NCI-H146 treated with DMSO at 0.1 percent for 48 hours (cell line): Measurements from ENCODE around the gene EHHADH.

ENCODE experiments used
- DNase-seq: peaks from one replicate; lab custom pipeline; 2025; ENCODE audit not compliant: unreplicated experiment; lab: John Stamatoyannopoulos, UW

The EHHADH gene

DNA sequence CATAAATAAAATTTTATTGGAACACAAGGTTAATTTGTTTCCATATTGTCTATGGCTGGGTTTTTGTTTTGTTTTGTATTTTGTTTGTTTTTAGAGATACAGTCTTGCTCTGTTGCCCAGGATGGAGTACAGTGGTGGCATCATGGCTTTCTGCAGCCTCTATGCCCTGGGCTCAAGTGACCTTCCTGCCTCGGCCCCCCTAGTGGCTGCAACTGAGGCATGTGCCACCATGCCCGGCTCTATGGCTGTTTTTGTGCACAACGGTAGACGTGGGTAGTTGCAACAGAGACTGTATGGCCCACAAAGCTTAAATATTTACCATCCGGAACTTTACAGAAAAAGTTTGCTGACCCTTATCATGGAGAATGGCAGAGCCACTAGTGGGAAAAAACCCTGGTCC, 54.2 kb downstream of the EHHADH start:
- no peak for DNase-seq

DNA sequence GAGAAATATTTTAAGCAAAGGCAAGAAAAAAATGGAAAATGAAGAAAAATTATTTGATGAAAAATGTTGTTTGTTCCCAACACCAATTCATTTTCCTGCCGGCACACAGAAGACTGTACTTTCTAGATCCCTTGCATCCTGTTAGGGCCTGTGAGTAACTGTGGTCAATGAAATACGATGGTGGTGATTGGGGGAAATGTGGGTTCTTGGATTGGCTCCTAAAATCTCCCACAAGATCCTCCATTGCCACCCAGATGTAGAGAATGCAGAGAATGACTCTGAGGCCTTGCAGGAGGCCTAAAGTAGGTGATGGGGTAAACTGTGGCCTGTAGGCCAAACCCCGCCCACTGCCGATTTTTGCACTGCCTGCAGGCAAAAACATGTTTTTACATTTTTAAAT, 54.6 kb downstream of the EHHADH start:
- no peak for DNase-seq

DNA sequence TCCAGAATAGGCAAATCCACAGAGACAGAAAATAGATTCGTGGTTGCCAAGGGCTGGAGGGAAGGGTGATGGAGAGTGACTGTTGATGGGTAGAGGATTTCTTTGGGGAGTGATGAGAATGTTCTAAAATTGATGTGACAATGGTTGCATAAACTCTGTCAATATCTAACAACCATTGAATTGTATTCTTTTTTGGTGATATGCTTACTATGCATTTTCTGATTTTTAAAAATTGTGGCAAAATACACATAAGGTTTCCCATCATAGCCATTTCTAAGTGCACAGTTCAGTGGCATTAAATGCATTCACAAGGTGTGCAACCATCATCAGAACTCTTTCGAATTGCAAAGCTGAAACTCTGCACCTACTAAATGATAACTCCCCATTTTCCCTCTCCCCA, 56.8 kb downstream of the EHHADH start:
- DNase-seq = no peak

DNA sequence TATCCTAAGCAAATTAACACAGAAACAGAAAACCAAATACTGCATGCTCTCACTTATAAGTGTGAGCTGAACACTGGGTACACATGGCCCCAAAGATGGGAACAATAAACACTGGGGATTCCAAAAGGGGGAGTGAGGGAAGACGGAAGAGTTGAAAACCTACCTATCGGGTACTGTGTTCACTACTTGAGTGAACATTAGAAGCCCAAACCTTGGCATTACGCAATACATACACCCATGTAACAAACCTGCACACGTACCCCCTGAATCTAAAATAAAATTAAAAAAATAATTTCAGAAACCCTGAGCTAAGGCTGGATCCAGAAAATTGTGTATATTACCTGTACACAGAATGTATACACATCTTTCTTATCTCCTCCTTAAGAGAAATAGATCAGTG, 58.2 kb downstream of the EHHADH start:
- DNase-seq = no peak

DNA sequence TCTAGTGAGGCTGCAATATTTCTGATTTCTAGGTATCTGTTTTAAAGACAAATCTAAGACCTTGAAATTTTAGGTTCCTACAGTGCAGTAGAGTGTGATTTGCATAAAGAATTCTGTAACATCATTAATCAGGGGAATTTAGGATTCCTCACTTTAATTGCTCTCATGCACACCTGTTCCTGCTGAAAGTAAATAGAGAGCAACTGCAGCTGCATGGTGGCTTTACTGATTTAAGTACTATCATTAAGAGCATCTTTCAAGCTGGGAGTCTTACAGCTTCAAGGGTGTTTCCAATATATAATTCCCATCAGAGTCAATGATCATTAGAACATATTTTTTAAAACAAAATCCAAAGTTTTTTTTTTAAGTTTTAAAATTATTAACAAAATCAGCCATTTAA, 65.0 kb downstream of the EHHADH start:
- DNase-seq = no peak

DNA sequence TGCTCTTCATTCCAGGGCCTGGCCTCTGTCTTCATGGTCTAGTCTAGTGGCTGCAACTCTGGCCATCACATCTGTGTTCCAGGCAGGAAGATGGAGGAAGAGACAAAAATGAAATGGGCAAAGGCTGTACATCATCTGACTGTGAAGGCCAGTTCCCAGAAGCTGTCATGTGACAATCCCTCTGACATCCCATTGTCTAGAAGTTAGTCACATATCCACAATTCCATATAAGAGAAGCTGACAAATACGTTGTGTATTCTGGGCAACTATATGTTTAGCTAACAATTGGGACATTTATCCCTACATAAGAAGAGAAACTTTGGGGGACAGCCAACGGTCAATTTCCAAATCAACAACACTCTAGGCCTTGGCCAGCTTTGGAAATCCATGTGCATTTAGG, 66.5 kb downstream of the EHHADH start:
- DNase-seq = no peak

DNA sequence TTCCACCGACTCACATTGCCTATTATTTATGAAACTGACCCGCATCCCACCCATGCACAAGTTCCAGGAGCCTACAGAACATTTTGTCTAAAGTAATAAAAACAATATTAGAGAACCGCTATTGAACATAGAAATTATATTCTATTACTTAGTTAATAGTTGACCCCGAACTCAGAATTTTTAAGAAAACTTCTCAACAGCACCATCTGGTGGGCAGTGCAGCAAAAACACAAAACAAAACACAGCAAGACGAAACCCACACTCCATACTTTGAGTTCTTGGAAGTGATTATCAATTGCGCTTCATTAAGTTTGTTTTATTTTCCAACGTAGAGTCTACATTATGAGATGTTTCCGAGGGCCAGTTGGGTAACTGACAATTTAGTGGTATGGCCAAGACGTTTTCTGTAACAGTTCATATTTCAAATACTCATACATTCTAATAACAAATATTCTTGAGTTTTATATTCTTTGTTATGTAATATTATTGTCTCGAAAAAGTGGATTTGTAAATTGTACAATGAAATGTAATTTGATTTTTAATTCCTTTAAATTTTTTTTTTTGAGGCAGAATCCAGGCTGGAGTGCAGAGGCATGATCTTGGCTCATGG, 77.0 kb downstream of the EHHADH start:
- DNase-seq = no peak

DNA sequence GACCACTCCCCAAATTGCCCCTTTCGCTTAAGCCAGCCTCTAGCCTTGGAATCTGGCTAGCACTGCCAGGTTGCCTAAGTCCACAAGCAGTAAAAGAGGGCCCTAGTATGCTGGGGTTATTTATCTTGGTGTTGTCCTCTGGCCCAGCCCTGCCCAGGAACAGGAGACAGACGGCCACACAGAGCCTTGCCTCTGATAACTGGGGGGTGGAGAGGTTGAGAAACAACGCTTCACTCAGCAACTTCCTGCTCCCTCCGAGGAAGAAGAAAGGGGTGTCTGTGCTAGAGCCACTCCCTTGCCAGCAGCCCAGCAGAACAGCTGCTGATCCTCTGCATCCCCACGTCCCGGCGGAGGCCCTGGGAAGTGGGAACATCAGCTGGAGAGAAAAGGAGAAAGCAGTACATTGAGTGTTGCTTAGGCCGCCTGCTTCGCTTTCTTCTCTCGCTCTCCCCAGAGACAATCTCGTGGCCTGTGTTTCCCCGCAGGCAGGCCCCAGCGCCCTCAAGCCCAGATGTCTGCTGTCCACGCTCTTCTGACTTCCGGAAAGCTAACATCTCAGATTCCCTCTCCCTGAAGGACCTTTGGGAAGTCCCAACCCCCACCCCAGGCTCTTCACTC, 78.4 kb downstream of the EHHADH start:
- no peak for DNase-seq

DNA sequence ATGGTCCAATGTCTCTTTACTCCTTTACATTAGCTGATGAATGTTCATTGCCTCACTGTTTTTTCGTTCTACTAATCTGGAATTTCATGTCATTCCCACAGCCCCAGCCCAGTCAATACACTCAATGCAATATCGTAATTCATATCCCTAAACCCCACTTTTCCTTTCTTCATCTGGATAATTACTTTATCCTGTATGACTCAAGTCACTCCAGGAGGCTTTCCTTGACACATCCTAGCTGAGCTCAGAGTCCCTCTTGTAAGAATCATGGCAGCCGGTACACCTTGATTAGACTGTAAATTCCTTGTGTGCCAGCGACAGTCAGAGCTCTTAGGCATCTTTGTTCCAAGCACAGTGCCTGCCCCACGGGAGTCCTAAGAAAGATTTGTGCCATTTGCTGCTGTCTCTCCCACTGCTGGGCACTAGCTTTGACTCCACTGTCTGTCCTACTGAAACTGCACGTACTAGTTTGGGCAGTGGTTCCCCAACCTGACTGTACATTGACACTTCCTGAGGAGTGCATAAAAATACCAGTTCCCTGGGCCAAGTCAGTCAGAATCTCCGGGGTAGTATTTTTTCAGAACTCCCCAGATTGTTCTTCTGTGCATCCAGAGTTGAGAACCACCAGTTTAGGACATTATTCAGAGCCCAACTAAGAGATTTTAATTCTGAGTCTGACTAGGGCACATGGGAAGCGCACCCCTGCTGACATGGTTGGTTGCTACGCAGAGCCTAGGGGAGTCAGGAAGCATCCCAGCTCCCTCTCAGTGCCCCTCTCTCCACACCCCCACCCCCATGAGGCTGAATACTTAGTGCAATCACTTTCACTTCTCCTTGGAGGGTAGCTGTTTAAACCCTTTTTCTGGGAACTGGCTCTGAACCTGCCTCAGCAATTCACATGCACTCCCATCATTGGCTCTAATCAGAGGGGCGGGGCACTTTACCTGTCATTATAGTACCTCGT, 81.5 kb downstream of the EHHADH start:
- DNase-seq = no peak

DNA sequence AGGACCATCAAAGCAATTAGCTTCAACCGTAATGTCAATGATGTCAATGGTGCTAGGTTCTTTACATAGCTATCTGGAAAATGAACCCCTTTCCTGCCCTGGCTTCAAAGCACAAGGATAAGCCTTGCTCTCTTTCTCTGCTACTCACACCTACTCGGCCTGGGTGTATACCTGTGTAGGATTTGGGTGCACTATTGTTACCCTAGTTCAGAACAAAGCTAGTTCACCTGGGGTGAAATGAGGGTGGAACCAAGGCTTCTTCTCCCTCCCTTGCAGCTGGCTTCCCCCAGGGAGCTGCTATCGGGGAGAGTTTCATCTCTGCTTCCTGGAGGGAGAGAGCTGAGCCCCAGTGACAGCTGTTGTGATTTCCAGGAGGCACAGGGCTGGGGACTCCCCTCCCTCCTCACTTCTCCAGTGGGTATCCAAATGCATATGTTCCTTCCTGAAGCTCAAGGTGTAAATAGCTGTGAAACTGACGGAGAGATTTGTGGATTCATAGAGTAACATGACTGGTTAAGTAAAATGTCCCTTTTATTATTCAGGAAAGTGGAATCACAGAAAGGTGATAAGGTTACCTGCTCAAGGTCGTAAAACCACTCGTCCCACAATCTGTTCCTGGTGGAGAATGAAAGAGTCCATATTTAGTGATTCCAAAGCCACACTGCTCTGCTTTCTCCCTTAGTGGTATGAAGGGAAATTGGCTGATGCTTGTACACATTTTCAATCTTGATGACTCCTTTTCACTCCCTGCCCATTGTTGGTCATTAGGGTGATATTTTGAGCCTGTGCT, 89.2 kb downstream of the EHHADH start:
- no peak for DNase-seq

DNA sequence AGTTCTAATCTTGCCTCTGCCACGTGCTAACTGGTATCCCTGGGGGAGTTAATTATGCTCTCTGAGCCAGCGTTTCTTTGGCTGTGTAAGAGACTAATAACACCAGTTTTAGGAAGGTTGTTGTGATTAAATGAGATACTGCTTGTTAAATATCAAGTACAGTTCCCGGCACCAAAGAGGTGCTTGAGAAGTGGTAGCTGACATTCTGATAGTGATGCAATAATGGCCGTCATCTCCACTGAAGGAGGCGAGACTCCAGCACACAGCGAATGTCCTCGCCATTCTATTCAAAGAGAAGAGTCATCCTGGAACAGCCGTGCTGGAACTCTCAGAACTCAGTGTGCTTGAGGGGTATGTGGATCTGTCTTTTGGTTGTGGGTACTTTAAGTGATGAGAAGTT, 91.2 kb downstream of the EHHADH start:
- no peak for DNase-seq

DNA sequence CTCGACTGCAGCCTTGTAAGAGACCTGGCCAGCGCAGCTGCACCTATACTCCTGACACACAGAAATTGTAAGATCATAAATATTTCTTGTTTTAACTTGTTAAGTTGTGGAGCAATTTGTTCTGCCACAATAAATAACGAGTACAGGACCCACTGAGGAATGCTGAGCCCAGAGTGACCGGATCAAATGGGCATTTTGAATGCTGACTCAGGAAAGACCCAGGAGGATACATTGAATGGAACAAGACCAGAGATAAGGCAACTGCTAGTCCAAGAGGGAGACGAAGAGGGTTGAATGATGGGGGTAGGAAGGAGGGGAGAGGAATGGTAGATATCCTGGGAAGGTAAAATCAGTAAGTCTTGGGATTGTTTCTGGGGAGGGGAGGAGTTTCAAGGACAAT, 92.1 kb downstream of the EHHADH start:
- no peak for DNase-seq

DNA sequence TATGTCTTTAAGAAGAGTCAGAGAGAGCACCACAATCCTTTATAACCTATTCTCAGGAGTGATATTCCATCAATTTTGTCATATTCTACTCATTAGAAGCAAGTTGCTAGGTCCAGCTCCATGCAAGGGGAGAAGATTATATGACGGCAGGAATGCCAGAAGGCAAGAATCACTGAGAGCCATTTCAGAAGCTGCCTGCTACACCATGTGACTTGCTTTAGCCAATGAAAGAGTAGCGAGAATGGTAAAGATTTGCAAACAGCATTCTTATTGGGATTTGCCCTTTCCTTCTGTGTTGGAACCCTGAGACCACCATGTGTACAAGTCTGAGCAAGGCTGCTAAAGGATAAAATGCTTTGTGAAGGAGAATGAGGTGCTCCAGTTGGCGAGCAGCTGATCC, 96.5 kb downstream of the EHHADH start:
- no peak for DNase-seq

DNA sequence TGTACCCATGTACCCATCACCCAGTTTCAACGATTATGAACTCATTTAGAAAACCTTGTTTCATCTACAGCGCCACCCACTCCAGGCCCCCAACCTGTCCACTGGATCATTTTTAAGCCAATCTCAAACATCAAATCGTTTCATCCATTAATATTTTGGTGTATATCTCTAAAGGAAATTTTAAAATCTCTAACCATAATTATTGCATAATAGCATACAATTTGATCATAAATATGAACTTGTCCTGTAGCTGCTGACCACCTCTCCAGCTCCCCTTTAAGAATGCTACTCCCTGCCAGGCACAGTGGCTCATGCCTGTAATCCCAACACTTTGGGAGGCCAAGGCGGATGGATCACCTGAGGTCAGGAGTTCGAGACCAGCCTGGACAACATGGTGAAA, 98.2 kb downstream of the EHHADH start:
- no peak for DNase-seq

DNA sequence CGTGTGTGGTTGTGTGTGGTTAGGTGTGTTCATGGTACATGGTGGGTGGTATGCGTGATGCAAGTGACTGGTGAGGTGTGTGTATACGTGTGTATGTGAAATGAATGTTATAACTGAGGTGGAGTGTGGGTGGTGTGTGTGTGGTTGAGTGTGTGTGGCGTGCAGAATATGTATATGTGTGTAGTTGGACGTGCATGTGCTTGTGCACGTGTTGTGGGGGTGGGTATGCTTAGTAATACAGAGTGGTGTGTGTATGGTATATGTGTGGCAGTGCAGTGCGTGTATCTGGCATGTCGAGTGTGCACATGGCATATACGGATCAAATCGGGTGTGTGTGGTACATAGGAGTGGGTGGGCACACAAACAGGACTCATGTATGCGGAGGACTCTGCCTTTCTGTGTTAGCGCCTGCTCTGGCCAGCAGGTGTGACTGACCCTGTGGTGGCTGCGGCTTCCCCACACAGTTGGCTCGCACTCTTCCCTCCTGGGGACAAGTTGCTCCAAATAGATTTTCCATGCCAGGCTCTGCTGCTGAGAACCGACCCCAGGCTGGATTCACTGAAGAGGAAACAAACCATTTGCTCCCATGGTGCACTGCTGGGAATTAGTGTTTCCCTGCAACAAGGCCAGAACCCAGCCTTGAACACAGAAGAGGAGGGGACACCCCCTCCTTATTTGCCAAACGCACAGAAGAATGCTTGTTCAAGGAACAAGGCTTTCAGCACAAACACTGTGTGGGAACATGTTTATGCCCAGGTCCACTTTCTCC, 99.8 kb downstream of the EHHADH start:
- no peak for DNase-seq

DNA sequence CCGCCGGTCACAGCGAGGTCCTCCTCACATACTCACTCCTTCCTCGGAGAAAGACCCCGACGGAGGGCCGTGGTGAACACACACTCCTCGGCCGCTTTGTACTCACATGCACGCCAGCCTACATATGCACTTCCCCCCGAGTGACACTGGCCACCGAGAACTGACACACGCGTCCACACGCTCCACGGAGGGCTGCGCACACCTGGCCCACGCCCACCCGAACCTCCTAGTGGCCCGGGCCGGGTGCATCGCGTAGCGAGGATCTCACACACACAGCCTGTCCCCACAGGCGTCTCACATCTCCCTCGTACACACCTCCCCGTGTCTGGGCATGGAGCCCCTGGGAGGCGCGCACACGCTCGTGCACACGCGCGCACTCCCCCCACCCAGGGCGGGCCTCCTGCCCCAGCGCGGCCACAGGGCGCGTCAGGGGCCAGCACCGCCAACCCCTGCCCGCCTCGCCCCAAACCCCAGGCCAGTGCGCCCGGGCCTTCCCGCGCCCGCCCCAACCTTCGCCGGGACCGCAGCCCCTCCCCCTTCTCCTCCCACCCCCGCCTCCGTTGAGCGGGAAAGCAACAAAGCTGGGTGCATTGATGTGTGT, 100.6 kb downstream of the EHHADH start:
- DNase-seq = no peak

DNA sequence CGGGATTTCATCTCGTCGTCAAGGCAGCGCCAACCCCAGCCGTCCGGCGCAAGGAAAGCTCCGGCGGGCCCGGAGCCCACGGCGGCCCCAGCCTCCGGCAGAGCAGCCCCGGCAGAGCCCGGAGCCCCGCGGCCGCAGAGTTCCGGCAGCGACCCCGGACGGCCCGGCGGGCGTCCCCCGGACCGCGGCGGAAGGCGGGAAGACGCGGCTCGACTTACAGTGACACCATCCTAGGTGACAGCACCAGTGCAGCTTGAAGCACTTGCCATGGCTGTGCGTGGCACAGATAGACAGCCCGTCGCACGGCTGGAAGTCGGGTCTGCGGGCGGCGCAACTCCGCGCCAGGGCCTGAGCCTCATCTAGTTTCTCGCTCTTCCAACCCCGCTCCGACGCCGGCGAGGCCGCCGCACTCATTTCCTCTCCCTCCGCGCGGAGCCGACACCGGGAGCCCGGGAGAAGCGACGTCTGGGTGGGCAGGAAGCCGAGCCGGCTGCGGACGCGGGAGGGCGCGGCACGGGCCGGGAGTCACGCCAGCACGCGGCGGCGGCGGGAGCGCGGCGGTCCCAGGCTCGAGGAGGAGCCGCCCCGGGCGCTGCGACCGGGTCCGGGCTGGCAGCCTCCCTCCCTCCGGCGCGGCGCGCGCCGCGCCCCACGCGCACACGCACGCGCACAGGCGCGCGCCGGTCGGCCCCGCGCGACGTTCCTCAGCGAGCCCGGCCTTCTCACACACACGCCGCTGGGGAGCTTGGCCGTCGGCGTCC, 101.3 kb downstream of the EHHADH start, which contains the start of gene C3orf70:
C3orf70 (minus strand) TSS at position 651 of the 761 bp plus-strand sequence; CDS start at position 414, 237 bp downstream.
- DNase-seq = peak; percentile 31

DNA sequence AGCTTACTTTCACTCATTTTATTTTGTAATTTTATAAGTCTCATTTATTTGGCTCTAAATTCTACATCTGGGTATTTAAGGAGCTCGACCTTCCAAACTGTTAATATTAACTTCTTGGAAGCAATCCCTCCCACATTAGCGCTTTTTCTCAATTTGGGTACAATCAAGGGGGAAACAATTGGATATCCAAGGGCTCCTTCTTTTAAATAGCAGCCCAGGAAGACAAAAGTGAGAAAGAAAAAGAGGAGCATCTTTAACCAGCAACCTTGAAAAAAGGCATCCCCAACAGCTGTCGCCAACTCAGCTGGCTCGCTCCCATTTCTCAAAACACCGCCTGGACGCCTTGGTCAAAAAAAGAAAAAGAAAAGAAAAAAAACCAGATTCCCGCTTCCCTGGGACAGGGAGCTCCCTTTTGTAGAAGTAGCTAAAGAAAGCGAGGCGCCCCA, 101.9 kb downstream of the EHHADH start:
- DNase-seq = no peak
